Measurements from ENCODE around the gene OGFOD2.

The OGFOD2 gene

GRCh38 chr12:122988036-122988435 is 13.0 kb downstream of the OGFOD2 start:
- DNase-seq (ENCODE audit: low spot score) = no peak
- in situ Hi-C loops (cut with MboI; ENCODE audit: low pct_unique_long_range_greater_than_20kb, low sequenced_read_pairs, unreplicated experiment) = no loop called here
- no peak for TF ChIP-seq CTCF (IDR thresholded peaks at IDR 0.05; ENCODE audit: extremely low read depth, insufficient read depth, missing control alignments)

- TF ChIP-seq CTCF (IDR thresholded peaks at IDR 0.05; ENCODE audit: extremely low read depth, insufficient read depth, missing control alignments) = no peak
- peak; percentile 36 for DNase-seq (ENCODE audit: low spot score)
- in situ Hi-C loops (cut with MboI; ENCODE audit: low pct_unique_long_range_greater_than_20kb, low sequenced_read_pairs, unreplicated experiment) = no loop called here
Observed at GRCh38 chr12:122988612-122989212, 13.7 kb downstream of the OGFOD2 start.

GRCh38 chr12:122989225-122989839 is 14.3 kb downstream of the OGFOD2 start:
- peak; percentile 45 for DNase-seq (ENCODE audit: low spot score)
- TF ChIP-seq CTCF (IDR thresholded peaks at IDR 0.05; ENCODE audit: extremely low read depth, insufficient read depth, missing control alignments) = no peak
- in situ Hi-C loops (cut with MboI; ENCODE audit: low pct_unique_long_range_greater_than_20kb, low sequenced_read_pairs, unreplicated experiment) = no loop called here

GRCh38 chr12:122989874-122990419 is 14.9 kb downstream of the OGFOD2 start:
- DNase-seq (ENCODE audit: low spot score) = no peak
- TF ChIP-seq CTCF (IDR thresholded peaks at IDR 0.05; ENCODE audit: extremely low read depth, insufficient read depth, missing control alignments) = no peak
- in situ Hi-C loops (cut with MboI; ENCODE audit: low pct_unique_long_range_greater_than_20kb, low sequenced_read_pairs, unreplicated experiment) = no loop called here

GRCh38 chr12:122990561-122990960 is 15.5 kb downstream of the OGFOD2 start:
- TF ChIP-seq CTCF (IDR thresholded peaks at IDR 0.05; ENCODE audit: extremely low read depth, insufficient read depth, missing control alignments) = no peak
- in situ Hi-C loops (cut with MboI; ENCODE audit: low pct_unique_long_range_greater_than_20kb, low sequenced_read_pairs, unreplicated experiment) = no loop called here
- no peak for DNase-seq (ENCODE audit: low spot score)

GRCh38 chr12:122990961-122991622 is 16.0 kb downstream of the OGFOD2 start:
- in situ Hi-C loops (cut with MboI; ENCODE audit: low pct_unique_long_range_greater_than_20kb, low sequenced_read_pairs, unreplicated experiment) = no loop called here
- no peak for DNase-seq (ENCODE audit: low spot score)
- no peak for TF ChIP-seq CTCF (IDR thresholded peaks at IDR 0.05; ENCODE audit: extremely low read depth, insufficient read depth, missing control alignments)
